22Rv1 (cell line): ENCODE data around the gene CDC16.

Experiments
- CTCF ChIP-seq: fragments of 450-650 bp; IDR thresholded peaks from 2 replicates; pipeline ENCODE4 v1.5.1; 2017; ENCODE audit warnings: mild to moderate bottlenecking
- ZFX ChIP-seq: fragments of 450-650 bp; IDR thresholded peaks from 2 replicates; pipeline ENCODE4 v1.6.1; 2017; ENCODE audit warnings: antibody characterized with exemption, borderline replicate concordance

DNA sequence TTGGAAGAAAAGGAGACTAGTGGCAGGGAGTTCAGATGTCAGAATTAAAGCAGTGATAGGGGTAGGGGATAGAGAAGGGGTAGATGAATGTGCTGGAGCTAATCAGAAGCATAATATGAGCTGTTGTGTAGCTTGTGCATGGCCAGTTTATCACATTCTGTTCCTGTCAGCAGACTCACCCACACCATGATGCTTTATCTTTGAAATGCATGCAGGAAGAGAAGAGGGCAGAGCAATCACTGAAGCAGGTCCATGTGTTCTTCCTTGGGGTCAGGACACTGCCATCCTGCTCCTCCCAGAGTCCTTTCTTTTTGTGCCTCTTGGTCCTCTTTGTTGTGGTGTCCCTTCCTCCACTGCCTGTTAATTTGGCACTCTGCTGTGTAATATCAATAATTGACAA lies 85.4 kb downstream of the CDC16 start:
- TF ChIP-seq CTCF (no peak), ZFX (no peak)
